Right lobe of liver (tissue), 6 donors: ENCODE data around the gene TUBA1B. TPM values are rescaled to one million over a fixed set of nuclear protein-coding genes. Genes with fewer than 3 reads are reported as not detected.

Experiments used
- ATAC-seq, 4 donors: fragments of 200-7000 bp; cut with Tn5 transposase; one replicate each; pipeline ENCODE4 v1.9.1; 2020; ENCODE audit warnings: mild to moderate bottlenecking in 4 of 4, moderate library complexity in 4 of 4
- DNase-seq, 3 donors: peaks; one replicate each; pipeline ENCODE4 v3.0.0-alpha.2; 2020
- H3K27ac ChIP-seq, 3 donors: fragments of 200-600 bp; one replicate each; pipeline ENCODE4 v1.8.0; 2022
- H3K27me3 ChIP-seq, 2 donors: fragments of 200-600 bp; one replicate each; pipeline ENCODE4 v1.8.0; 2022
- H3K36me3 ChIP-seq, 4 donors: fragments of 200-600 bp; sonication (generic) in 1 of 4; one replicate each; pipeline versions ENCODE4 v1.5.1 to v1.8.0; 2017 to 2022; ENCODE audit warnings: control low read depth in 1 of 4
- H3K4me1 ChIP-seq, 4 donors: fragments of 200-600 bp; sonication (generic) in 1 of 4; one replicate each; pipeline versions ENCODE4 v1.5.1 to v1.8.0; 2017 to 2022; ENCODE audit warnings: control low read depth in 1 of 4
- H3K4me3 ChIP-seq, 3 donors: fragments of 200-600 bp; one replicate each; pipeline ENCODE4 v1.8.0; 2022
- H3K9me3 ChIP-seq, 4 donors: fragments of 200-600 bp; sonication (generic) in 1 of 4; one replicate each; pipeline versions ENCODE4 v1.5.1 to v1.8.0; 2017 to 2022; ENCODE audit warnings: control low read depth in 1 of 4
- POLR2A ChIP-seq: fragments of 450-650 bp; IDR thresholded peaks from one replicate; pipeline ENCODE4 v1.6.1; 2017; ENCODE audit warnings: antibody characterized with exemption, mild to moderate bottlenecking
- WGBS: methylation state at CpG from one replicate; pipeline ENCODE4 v1.1.6; 2018; ENCODE audit warnings: low coverage, low lambda C conversion rate; ENCODE audit not compliant: insufficient coverage; ENCODE audit errors: missing lambda C conversion rate; 5-methylcytosine and 5-hydroxymethylcytosine counted together
- intact Hi-C, 2 donors: fragments of 100-400 bp; cut with DNase I; formaldehyde crosslinking; loops; one replicate each; pipeline versions ENCODE4 v1.11.2 to v1.14.1; 2022
- total RNA-seq, 6 experiments: library from RNA; depleted of rRNA in 2 of 6; stranded (reverse); fragments of >200 nt in 2 of 6; fragmentation: NEBNext Ultra II Directional in 3 of 6; extraction: Animal tissue kit (Norgen Biotek cat#: 25700) in 3 of 6; gene quantifications; one replicate each; pipeline versions ENCODE4 v1.1.0 to v1.2.4, GENCODE V29; 2016 to 2023
- TF ChIP-seq, protein P1 (sequence below), 4 donors: fragments of 200-600 bp in 3 of 4; fragments of 450-650 bp in 1 of 4; IDR thresholded peaks; one replicate each; pipeline versions ENCODE4 v1.5.1 to v1.8.0; 2016 to 2022; ENCODE audit warnings: antibody characterized with exemption in 4 of 4, mild to moderate bottlenecking in 2 of 4
- donor health status: DM: no; HTN: yes; CAD: no.
- donor health status: DM: no; HTN: no; CAD: no.
- donor health status: DM: no; HTN: no; CAD: no.
- donor health status: DM: no; HTN: yes; CAD: no.
- donor health status: DM: no; HTN: yes; CAD: no.

TUBA1B gene
- total RNA-seq, 6 experiments from 2014 or later, result 90.3 to 370 (median 174) TPM

GRCh38 chr12:49105504-49106084, 25.6 kb downstream of the TUBA1B start:
- Histone ChIP-seq H3K4me1 (peaks cover 0 to 22% (median 9%) of the 10 kb centered on the region in 4 donors), H3K36me3 (peaks cover 0 to 47% (median 16%) of the 10 kb centered on the region in 4 donors), H3K9me3 (no peaks in the 10 kb centered on the region), H3K27me3 (no peaks in the 10 kb centered on the region), H3K27ac (no peak overlapping the region), H3K4me3 (no peak overlapping the region)
- no peak for DNase-seq
- intact Hi-C loops, result no loop called here
- TF ChIP-seq, protein P1, sequence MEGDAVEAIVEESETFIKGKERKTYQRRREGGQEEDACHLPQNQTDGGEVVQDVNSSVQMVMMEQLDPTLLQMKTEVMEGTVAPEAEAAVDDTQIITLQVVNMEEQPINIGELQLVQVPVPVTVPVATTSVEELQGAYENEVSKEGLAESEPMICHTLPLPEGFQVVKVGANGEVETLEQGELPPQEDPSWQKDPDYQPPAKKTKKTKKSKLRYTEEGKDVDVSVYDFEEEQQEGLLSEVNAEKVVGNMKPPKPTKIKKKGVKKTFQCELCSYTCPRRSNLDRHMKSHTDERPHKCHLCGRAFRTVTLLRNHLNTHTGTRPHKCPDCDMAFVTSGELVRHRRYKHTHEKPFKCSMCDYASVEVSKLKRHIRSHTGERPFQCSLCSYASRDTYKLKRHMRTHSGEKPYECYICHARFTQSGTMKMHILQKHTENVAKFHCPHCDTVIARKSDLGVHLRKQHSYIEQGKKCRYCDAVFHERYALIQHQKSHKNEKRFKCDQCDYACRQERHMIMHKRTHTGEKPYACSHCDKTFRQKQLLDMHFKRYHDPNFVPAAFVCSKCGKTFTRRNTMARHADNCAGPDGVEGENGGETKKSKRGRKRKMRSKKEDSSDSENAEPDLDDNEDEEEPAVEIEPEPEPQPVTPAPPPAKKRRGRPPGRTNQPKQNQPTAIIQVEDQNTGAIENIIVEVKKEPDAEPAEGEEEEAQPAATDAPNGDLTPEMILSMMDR (IDR thresholded peaks at IDR 0.05), result no peak
- no peak for TF ChIP-seq POLR2A
- no peak for ATAC-seq
- 92% methylated on average over 6 of the region's 9 CpGs for WGBS

DNA sequence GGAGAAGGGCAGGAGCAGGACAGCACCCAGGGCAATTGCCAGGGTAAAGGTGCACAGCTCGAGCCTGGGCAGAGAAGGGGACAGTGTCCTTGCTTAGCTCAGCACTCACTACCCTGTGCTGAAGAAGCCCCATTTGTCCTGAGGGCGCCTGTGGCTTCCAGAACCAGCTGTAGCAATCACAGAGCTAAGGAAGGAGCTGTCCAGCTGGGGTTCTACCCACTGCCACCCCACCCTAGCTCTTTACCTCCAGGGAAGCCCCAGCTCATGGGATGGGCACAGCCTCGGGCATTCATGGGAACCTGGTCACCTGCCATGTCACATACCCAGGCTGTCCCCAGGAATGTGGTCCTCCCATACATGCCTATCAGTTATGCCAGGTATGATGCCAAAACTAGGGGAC, 26.4 kb downstream of the TUBA1B start:
- no peaks in the 10 kb centered on the region for H3K9me3 ChIP-seq
- peaks cover 0 to 55% (median 20%) of the 10 kb centered on the region in 4 donors for H3K36me3 ChIP-seq
- WGBS, result no CpG with 5 or more reads among the region's 3 CpGs
- no peaks in the 10 kb centered on the region for H3K27me3 ChIP-seq
- DNase-seq (no peak), ATAC-seq (no peak)
- no peak overlapping the region for H3K27ac ChIP-seq
- H3K4me3 ChIP-seq, result no peak overlapping the region
- no peak for TF ChIP-seq POLR2A
- TF ChIP-seq, protein P1 (IDR thresholded peaks at IDR 0.05), result no peak
- H3K4me1 ChIP-seq, result peaks cover 0 to 22% (median 9%) of the 10 kb centered on the region in 4 donors
- intact Hi-C loops, result no loop called here

DNA sequence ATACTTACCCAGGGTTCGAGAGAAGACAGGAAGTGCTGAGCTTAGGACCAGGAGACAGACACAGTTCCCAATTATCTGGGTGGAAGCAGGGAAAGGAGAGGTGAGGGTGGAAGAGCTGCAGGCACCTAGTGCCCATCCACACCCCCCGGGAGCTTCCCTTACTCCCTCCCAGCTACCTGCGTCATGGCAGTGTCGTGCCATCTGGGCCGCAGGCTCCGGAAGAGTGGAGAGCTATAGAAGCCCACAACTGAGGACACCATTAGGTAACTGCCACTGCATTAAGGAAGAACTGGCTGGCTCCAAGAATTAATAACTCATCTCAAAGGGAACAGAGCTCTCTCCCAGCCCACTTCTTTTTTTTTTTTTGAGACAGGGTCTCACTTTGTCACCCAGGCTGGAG, 30.8 kb downstream of the TUBA1B start:
- no peaks in the 10 kb centered on the region for H3K27me3 ChIP-seq
- H3K4me1 ChIP-seq, result no peaks in the 10 kb centered on the region
- no peak for ATAC-seq
- 100% methylated on average over 3 of the region's 6 CpGs for WGBS
- H3K27ac ChIP-seq, result no peak overlapping the region
- intact Hi-C loops, result no loop called here
- H3K9me3 ChIP-seq, result no peaks in the 10 kb centered on the region
- no peak for TF ChIP-seq POLR2A
- TF ChIP-seq, protein P1 (IDR thresholded peaks at IDR 0.05), result no peak
- H3K4me3 ChIP-seq, result no peak overlapping the region
- peaks cover 0 to 60% (median 30%) of the 10 kb centered on the region in 4 donors for H3K36me3 ChIP-seq
- no peak for DNase-seq

- DNase-seq (no peak), ATAC-seq (no peak)
- H3K27me3 ChIP-seq, result no peaks in the 10 kb centered on the region
- WGBS, result 91% methylated on average over 2 of the region's 2 CpGs
- H3K4me3 ChIP-seq, result no peak overlapping the region
- H3K4me1 ChIP-seq, result peaks cover 0 to 11% (median 0%) of the 10 kb centered on the region in 4 donors
- peaks cover 0 to 54% (median 26%) of the 10 kb centered on the region in 4 donors for H3K36me3 ChIP-seq
- H3K9me3 ChIP-seq, result no peaks in the 10 kb centered on the region
- TF ChIP-seq POLR2A, result no peak
- TF ChIP-seq, protein P1 (IDR thresholded peaks at IDR 0.05), result no peak
- intact Hi-C loops, result no loop called here
- H3K27ac ChIP-seq, result no peak overlapping the region
Observed at GRCh38 chr12:49098703-49099102, 32.5 kb downstream of the TUBA1B start.
